Coronary artery (tissue), 2 donors: ENCODE data around the gene TMEM253.

Source experiments
- DNase-seq: peaks from one replicate; pipeline ENCODE4 v3.0.0-alpha.2; 2017; ENCODE audit warnings: low spot score
- H3K27ac ChIP-seq, 2 donors: fragments of 200-600 bp; sonication (generic); one replicate each; pipeline ENCODE4 v1.5.1; 2016 to 2019
- H3K4me3 ChIP-seq: fragments of 200-600 bp; sonication (generic); 2 replicates; pipeline ENCODE4 v1.5.1; 2016; ENCODE audit warnings: mild to moderate bottlenecking, moderate library complexity
- TF ChIP-seq, protein P1 (sequence below): fragments of 200-600 bp; sonication (generic); IDR thresholded peaks from one replicate; pipeline ENCODE4 v1.5.1; 2019; ENCODE audit warnings: antibody characterized with exemption

TMEM253 gene

GRCh38 chr14:21113369-21113768, 12.5 kb downstream of the TMEM253 start:
- Histone ChIP-seq H3K27ac (no peak overlapping the region), H3K4me3 (no peak overlapping the region)
- TF ChIP-seq, protein P1, sequence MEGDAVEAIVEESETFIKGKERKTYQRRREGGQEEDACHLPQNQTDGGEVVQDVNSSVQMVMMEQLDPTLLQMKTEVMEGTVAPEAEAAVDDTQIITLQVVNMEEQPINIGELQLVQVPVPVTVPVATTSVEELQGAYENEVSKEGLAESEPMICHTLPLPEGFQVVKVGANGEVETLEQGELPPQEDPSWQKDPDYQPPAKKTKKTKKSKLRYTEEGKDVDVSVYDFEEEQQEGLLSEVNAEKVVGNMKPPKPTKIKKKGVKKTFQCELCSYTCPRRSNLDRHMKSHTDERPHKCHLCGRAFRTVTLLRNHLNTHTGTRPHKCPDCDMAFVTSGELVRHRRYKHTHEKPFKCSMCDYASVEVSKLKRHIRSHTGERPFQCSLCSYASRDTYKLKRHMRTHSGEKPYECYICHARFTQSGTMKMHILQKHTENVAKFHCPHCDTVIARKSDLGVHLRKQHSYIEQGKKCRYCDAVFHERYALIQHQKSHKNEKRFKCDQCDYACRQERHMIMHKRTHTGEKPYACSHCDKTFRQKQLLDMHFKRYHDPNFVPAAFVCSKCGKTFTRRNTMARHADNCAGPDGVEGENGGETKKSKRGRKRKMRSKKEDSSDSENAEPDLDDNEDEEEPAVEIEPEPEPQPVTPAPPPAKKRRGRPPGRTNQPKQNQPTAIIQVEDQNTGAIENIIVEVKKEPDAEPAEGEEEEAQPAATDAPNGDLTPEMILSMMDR, result no peak
- no peak for DNase-seq

DNA sequence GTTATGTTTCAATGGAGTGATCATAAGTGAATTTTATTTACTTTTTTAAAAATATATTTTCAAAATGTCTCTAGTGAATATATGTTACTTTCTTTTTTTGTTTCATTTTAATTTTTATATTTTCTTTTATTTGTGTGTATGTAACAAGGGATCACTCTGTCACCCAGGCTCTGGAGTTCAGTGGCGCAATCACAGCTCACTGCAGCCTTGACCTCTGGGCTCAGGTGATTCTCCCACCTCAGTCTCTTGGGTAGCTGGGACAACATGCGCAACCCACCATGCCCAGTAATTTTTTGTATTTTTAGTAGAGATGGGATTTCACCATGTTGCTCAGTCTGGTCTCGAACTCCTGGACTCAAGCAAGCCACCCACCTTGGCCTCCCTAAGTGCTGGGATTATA, 18.1 kb downstream of the TMEM253 start:
- no peak overlapping the region for H3K27ac ChIP-seq
- TF ChIP-seq, protein P1, result no peak
- H3K4me3 ChIP-seq, result no peak overlapping the region
- DNase-seq, result no peak

GRCh38 chr14:21120686-21121085, 19.8 kb downstream of the TMEM253 start:
- no peak for DNase-seq
- H3K27ac ChIP-seq, result no peak overlapping the region
- TF ChIP-seq, protein P1, result no peak
- no peak overlapping the region for H3K4me3 ChIP-seq

DNA sequence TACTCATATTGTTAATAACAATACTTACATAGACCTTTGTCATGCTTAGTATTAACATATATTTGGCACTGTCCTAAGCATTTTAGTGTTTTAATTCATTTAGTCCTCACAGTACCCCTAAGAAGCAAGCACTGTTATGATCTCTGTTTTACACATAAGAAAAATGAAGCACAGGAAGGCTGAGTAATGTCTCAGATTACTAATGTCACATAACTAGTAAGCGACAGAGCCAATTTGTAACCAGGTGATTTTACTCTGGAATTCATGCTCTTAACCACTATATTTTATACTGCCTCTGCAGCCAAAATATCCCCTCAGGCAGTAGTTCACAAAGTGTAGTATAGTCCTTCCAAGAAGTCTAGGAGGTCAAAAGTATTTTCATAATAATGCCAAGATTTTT, 20.3 kb downstream of the TMEM253 start:
- H3K4me3 ChIP-seq, result no peak overlapping the region
- DNase-seq, result no peak
- H3K27ac ChIP-seq, result no peak overlapping the region
- TF ChIP-seq, protein P1, result no peak

- TF ChIP-seq, protein P1, result no peak
- Histone ChIP-seq H3K4me3 (no peak overlapping the region), H3K27ac (no peak overlapping the region)
- DNase-seq, result no peak
Measured at GRCh38 chr14:21123429-21123828, 22.6 kb downstream of the TMEM253 start.

DNA sequence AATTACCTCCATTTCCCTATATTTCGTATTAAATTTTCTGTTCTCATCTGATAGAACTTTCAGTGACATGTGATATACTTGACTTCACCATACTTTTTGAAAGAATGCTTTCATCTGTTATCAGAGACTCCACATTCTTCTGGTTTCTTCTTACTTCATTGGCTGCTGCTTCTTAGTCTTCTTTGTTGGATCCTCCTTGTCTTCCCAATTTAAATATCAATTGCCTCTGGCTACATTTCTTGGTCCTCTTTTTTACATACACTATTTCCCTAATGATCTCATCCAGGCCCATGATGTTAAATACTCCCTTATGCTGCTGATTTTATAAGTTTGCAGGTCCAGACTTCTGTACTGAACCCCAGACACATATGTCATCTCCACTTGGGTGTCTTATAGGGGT, 33.0 kb downstream of the TMEM253 start:
- TF ChIP-seq, protein P1, result no peak
- no peak overlapping the region for H3K27ac ChIP-seq
- H3K4me3 ChIP-seq, result no peak overlapping the region
- DNase-seq, result no peak

- no peak overlapping the region for H3K27ac ChIP-seq
- DNase-seq, result no peak
- TF ChIP-seq, protein P1, result peak; percentile 34
- no peak overlapping the region for H3K4me3 ChIP-seq
Measured at GRCh38 chr14:21136024-21136423, 35.2 kb downstream of the TMEM253 start.
